ENCODE measurements around the gene S100A3.
"Not testable (repeated sequence)": the region's sequence is repeated elsewhere in the genome, so short reads cannot be mapped to it uniquely, and the experiment has no call there.

DNA sequence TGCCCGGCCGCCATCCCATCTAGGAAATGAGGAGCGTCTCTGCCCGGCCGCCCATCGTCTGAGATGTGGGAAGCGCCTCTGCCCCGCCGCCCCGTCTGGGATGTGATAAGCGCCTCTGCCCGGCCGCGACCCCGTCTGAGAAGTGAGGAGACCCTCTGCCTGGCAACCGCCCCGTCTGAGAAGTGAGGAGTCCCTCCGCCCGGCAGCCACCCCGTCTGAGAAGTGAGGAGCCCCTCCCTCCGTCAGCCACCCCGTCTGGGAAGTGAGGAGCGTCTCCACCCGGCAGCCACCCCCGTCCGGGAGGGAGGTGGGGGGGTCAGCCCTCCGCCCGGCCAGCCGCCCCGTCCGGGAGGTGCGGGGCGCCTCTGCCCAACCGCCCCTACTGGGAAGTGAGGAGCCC lies 33.8 kb upstream of the S100A3 start:
- TF ChIP-seq CTCF, POLR2A (IDR thresholded peaks at IDR 0.05): not testable (repeated sequence)
